SJCRH30 (cell line): ENCODE measurements around the gene RAPGEF4. TPM values are rescaled to one million over a fixed set of nuclear protein-coding genes. Genes with fewer than 3 reads are reported as not detected.

Source experiments
- DNase-seq, 2 experiments: peaks; one replicate each; pipeline ENCODE4 v3.0.0-alpha.2; 2015 to 2020
- H3K27ac ChIP-seq: fragments of 250-450 bp; sonication (Bioruptor Pico); 2 replicates; pipeline ENCODE4 v1.5.1; 2020; ENCODE audit warnings: mild to moderate bottlenecking, moderate library complexity
- H3K27me3 ChIP-seq: fragments of 250-450 bp; sonication (Bioruptor Pico); 2 replicates; pipeline ENCODE4 v1.5.1; 2020; ENCODE audit warnings: mild to moderate bottlenecking, moderate library complexity
- H3K36me3 ChIP-seq: fragments of 250-450 bp; sonication (Bioruptor Pico); 2 replicates; pipeline ENCODE4 v1.5.1; 2020; ENCODE audit warnings: mild to moderate bottlenecking, moderate library complexity
- H3K4me1 ChIP-seq: fragments of 250-450 bp; sonication (Bioruptor Pico); 2 replicates; pipeline ENCODE4 v1.5.1; 2020; ENCODE audit warnings: mild to moderate bottlenecking, moderate library complexity
- H3K4me3 ChIP-seq: fragments of 250-450 bp; sonication (Bioruptor Pico); 2 replicates; pipeline ENCODE4 v1.5.1; 2020; ENCODE audit warnings: mild to moderate bottlenecking, moderate library complexity
- H3K9me3 ChIP-seq: fragments of 250-450 bp; sonication (Bioruptor Pico); replicated peaks from 2 replicates; pipeline ENCODE4 v1.5.1; 2020; ENCODE audit warnings: mild to moderate bottlenecking, moderate library complexity
- total RNA-seq: library from RNA; depleted of rRNA; stranded (reverse); fragments of >200 nt; shearing (Covaris generic); gene quantifications from 2 replicates; pipeline ENCODE4 v1.2.3, GENCODE V29; 2014

The RAPGEF4 gene
- total RNA-seq, 1 experiment from 2014 or later: 6.1 TPM

DNA sequence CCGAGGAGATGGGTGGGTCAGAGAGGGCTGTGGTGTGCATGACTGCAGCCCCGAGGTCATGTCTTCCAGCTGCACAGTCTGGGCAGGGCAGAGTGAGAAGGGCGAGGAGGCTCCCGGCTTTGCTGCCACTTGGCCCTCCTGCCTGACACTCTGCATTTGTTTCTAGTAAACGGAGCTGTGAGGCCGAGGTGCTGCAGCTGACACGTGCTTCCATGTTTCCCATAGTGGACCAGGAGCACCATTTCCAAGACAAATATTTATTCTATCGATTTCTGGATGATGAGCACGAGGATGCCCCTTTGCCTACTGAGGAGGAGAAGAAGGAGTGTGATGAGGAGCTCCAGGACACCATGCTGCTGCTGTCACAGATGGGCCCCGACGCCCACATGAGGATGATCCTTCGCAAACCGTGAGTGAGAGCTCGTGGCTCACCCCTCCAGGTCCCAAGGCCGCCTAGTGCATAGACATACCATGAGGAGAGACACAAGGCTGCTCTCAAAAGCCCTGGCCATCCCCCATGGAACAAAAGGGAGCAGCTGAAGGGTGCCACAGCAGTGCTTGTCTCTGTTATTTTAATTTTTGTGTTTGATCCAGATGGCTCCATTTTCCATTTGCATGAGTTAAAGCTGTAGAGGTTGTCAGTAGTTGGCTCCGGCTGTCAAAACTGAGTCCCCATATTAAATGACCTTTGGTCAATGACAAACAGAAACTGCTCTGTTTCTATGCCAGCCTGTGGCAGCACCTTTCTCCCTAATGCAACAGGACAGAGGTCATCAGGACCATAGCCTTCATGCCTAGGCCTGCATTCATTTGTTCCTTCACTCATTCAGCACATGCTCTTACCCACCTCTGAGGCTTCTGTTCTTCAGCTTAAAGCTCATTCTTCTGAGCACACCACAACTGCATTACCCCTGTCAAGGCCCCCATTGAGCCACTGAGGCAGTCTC lies 231.7 kb downstream of the RAPGEF4 start:
- Histone ChIP-seq H3K4me1 (peaks cover 4% of the 10 kb centered on the region), H3K27ac (no peak overlapping the region), H3K27me3 (no peaks in the 10 kb centered on the region), H3K9me3 (no peaks in the 10 kb centered on the region), H3K4me3 (no peak overlapping the region), H3K36me3 (no peaks in the 10 kb centered on the region)
- no peak for DNase-seq

DNA sequence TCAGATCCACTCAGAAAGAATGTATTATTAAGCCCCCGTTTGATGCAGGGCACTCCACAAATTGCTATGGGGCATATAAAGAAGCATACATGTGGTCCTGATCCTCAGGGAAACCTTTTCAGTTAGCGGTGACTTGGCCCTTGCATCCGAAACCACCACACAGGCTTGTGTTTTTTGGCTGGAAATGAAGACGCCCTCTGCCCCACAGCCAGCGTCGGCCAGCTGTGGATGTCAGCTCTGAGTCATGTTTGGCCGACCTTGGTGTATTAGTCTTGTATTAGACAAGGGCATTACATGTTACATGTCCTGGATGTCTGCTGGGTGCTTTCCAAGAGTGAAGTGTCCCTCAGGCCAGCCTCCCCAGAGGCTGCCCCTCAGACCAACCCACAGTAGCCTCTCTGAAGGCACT lies 232.4 kb downstream of the RAPGEF4 start:
- no peaks in the 10 kb centered on the region for H3K36me3 ChIP-seq
- no peak overlapping the region for H3K27ac ChIP-seq
- peak; percentile 22 to 32 for DNase-seq
- no peaks in the 10 kb centered on the region for H3K9me3 ChIP-seq
- H3K4me3 ChIP-seq: no peak overlapping the region
- no peaks in the 10 kb centered on the region for H3K27me3 ChIP-seq
- peaks cover 4% of the 10 kb centered on the region for H3K4me1 ChIP-seq

DNA sequence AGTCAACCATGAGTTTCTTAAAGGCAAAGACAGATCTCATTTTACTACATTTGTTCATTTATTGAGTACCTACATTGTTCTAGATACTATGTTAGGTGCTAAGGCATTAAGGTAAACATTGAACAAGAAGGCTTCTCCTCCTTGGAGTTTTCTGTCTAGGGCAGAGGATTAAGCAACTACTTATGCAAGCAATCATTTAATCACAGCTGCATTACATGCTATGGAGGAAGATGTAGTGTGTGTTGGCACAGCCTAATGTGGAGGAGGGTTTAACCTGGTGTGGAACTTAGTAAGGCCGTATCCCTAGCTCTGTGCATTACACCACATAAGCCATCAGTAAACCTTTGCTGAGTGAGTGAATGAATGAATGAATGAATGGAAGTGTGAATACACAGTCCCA lies 233.5 kb downstream of the RAPGEF4 start:
- Histone ChIP-seq H3K4me3 (no peak overlapping the region), H3K36me3 (no peaks in the 10 kb centered on the region), H3K27me3 (no peaks in the 10 kb centered on the region), H3K9me3 (no peaks in the 10 kb centered on the region), H3K27ac (no peak overlapping the region), H3K4me1 (peaks cover 4% of the 10 kb centered on the region)
- DNase-seq: no peak

DNA sequence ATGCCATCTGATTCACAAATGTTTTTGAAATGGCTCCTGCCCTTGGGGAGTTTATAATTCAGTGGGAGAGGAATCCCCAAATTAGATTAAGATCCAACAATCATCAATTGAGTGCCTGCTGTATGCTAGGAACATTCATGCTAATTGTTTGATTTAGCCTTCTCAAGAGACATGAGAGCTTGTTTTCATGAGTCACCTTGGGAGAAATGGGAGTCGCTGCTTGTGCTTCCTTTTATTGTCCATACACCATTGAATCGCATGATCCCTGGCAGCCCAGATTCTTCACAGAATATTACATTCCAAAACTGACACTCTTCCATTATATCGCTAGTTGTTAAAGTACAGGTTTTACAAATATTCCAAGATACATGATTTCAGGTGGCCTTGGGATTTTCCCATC lies 234.0 kb downstream of the RAPGEF4 start:
- no peak overlapping the region for H3K27ac ChIP-seq
- H3K36me3 ChIP-seq: no peaks in the 10 kb centered on the region
- no peaks in the 10 kb centered on the region for H3K27me3 ChIP-seq
- DNase-seq: no peak
- H3K4me1 ChIP-seq: peaks cover 4% of the 10 kb centered on the region
- no peaks in the 10 kb centered on the region for H3K9me3 ChIP-seq
- H3K4me3 ChIP-seq: no peak overlapping the region

DNA sequence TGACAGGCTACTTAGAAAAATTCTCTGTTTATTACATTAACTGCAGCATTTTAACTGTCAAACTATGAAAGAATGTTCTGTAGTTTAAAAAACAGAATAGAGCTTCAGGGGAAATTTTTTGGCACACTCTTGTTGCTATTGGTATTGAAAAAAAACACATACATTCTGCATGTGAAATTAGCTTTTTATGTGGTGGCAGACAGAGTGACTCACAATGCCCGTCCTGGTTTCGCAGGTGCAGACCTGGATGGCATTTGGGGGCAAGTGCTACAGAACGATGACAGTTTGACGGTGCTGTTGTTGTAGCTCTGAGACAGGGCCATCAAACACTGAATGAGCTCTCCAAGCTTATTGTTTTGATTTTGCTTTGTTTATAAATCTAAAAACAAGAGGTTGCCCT lies 235.0 kb downstream of the RAPGEF4 start:
- Histone ChIP-seq H3K4me1 (peaks cover 4% of the 10 kb centered on the region), H3K4me3 (no peak overlapping the region), H3K27ac (no peak overlapping the region), H3K27me3 (no peaks in the 10 kb centered on the region), H3K9me3 (no peaks in the 10 kb centered on the region), H3K36me3 (no peaks in the 10 kb centered on the region)
- no peak for DNase-seq

DNA sequence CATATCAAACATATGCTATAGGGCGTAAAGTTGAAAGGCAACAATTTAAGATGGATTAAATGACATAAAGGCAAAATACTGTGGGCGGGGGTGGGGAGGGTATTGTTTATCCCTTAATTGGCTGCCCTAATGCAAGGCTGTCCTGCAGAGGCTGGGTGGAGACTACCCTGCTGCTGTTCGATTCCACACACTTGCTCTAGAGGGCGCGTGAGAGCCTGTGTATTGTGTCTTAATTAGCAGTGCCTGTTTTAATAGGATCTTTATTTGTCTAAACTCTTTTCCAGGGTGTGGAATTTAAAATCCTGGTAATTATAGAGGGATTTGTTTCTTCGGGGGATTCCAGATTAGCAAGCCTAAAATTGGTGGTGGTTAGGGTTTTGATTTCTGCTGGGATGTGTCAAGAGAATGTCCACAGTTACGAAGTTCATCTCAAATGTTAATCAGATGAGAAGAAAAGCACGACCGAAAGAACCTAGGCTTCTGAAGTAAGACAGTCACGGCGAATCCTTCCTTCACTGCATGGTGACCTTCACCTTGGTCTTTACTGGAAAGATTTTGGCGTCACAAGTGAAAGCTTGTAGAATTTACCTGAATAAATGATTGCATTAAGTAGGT lies 236.5 kb downstream of the RAPGEF4 start:
- H3K27ac ChIP-seq: no peak overlapping the region
- H3K9me3 ChIP-seq: no peaks in the 10 kb centered on the region
- H3K36me3 ChIP-seq: no peaks in the 10 kb centered on the region
- H3K4me3 ChIP-seq: no peak overlapping the region
- DNase-seq: peak; percentile 44 to 72
- H3K4me1 ChIP-seq: peaks cover 4% of the 10 kb centered on the region
- no peaks in the 10 kb centered on the region for H3K27me3 ChIP-seq

DNA sequence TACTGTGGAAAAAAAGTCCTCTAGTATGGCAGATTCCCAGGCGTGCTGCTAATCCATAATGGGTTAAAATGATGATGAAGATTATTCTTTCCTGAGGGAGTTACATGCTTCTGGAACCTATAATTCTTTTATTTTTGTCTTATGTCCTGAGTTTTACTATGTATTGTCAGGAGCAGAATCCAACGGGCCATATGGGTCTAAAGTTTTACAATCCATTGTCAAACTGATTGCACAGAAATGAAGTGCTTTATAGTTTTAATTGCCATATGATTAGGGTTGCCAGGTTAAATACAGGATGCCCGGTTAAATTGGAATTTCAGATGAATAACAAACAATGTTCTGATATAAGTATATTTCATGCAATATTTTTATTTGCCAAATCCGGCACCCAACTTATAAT lies 239.1 kb downstream of the RAPGEF4 start:
- H3K27me3 ChIP-seq: no peaks in the 10 kb centered on the region
- H3K36me3 ChIP-seq: no peaks in the 10 kb centered on the region
- no peaks in the 10 kb centered on the region for H3K4me1 ChIP-seq
- H3K9me3 ChIP-seq: no peaks in the 10 kb centered on the region
- no peak overlapping the region for H3K27ac ChIP-seq
- DNase-seq: no peak
- H3K4me3 ChIP-seq: no peak overlapping the region

DNA sequence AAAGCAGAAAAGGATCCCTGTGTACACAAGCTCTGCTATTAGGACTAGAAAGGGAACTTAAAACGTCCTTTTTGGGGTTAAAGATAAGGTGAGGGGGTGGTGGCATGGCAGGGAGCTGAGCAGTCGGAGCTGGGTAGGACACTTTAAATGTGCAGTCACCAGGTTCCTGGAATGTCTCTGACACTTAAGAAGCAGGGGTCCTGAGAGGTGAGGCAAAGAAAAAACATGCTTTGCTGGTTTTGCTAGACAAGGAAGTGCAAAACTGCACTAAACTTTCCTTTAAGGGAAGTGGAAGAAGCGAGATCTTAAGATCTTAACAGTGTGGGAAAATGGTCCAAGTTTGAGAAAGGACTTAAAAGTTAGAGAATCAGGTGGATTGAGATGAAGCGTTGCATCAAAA lies 240.5 kb downstream of the RAPGEF4 start:
- H3K27ac ChIP-seq: no peak overlapping the region
- no peaks in the 10 kb centered on the region for H3K36me3 ChIP-seq
- H3K4me1 ChIP-seq: no peaks in the 10 kb centered on the region
- no peaks in the 10 kb centered on the region for H3K9me3 ChIP-seq
- H3K27me3 ChIP-seq: no peaks in the 10 kb centered on the region
- no peak for DNase-seq
- no peak overlapping the region for H3K4me3 ChIP-seq

DNA sequence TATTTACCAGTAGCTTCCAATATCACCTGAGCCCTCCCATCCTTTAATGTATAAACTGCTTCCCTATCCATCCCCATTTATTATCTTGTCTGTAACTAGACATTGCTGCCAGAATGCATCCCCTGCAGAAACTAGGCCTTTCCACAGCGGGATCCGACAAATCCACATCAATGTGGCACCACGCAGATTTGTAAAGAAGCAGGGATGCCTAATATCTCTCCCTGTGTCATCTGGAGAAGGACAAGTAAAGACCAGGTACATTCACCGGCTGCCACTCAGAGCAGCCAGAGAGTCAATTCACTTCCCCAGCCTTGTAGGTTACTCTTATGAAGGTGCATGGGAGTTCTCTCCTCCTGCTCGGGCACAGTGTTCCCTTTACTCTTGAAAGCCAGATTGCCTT lies 241.2 kb downstream of the RAPGEF4 start:
- H3K4me1 ChIP-seq: no peaks in the 10 kb centered on the region
- H3K36me3 ChIP-seq: no peaks in the 10 kb centered on the region
- no peak overlapping the region for H3K4me3 ChIP-seq
- no peak for DNase-seq
- H3K9me3 ChIP-seq: no peaks in the 10 kb centered on the region
- no peaks in the 10 kb centered on the region for H3K27me3 ChIP-seq
- no peak overlapping the region for H3K27ac ChIP-seq

DNA sequence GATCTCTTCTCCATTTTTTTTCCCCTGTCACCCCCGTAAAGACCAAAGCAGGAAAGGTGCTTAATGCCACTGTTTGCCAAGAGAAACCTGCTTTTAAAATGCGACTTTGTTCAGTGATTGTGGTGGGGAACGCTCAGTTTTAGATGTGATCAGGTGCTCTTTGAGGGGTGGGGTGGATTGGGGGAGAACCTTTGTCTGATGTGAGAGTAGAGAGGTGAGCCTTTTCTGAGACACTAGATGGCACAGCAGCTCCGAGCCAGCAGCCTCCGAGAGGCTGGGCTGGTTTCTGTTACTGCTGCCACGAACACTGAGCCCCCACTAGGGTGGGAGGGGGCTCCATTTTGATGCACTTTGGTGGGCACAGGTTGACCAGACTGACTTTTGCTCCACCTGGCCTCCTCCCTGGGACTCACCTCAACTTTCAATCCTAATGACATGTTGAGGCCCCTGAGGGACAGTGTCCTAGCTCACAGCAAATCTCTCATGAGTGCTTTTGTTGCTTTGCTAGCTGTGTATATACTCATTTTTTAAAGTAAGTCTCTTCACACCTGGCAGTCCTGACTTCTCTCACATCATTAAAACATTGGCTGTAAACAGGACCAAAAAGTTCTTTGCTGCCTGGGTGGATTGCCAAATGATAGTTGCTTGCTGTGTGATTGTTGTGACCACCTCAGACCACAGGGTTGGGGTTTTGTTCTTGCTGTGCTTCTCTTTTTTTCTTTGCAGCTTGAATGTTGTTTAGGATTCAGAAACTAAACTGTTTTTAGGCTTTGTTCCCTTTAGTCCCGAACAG lies 241.8 kb downstream of the RAPGEF4 start:
- Histone ChIP-seq H3K4me1 (no peaks in the 10 kb centered on the region), H3K36me3 (no peaks in the 10 kb centered on the region), H3K27ac (no peak overlapping the region), H3K4me3 (no peak overlapping the region), H3K27me3 (no peaks in the 10 kb centered on the region), H3K9me3 (no peaks in the 10 kb centered on the region)
- DNase-seq: no peak

DNA sequence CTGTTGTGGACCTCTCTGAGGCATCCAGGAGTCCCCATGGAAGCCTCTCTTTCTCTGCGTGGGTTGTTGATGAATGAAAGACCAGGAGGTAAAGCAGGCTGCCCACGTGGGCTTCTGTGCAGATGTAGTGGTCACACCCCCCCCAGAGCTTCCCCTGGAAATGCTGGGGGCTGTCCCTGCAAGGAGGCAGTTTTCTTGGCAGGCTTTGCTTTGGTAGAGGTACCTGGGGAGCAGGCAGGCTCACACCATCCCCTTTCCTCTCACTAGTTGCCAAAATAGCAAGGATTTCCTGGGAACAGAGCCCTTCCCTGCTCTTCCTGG lies 242.4 kb downstream of the RAPGEF4 start:
- Histone ChIP-seq H3K9me3 (no peaks in the 10 kb centered on the region), H3K36me3 (no peaks in the 10 kb centered on the region), H3K4me3 (no peak overlapping the region), H3K4me1 (no peaks in the 10 kb centered on the region), H3K27me3 (no peaks in the 10 kb centered on the region), H3K27ac (no peak overlapping the region)
- no peak for DNase-seq

DNA sequence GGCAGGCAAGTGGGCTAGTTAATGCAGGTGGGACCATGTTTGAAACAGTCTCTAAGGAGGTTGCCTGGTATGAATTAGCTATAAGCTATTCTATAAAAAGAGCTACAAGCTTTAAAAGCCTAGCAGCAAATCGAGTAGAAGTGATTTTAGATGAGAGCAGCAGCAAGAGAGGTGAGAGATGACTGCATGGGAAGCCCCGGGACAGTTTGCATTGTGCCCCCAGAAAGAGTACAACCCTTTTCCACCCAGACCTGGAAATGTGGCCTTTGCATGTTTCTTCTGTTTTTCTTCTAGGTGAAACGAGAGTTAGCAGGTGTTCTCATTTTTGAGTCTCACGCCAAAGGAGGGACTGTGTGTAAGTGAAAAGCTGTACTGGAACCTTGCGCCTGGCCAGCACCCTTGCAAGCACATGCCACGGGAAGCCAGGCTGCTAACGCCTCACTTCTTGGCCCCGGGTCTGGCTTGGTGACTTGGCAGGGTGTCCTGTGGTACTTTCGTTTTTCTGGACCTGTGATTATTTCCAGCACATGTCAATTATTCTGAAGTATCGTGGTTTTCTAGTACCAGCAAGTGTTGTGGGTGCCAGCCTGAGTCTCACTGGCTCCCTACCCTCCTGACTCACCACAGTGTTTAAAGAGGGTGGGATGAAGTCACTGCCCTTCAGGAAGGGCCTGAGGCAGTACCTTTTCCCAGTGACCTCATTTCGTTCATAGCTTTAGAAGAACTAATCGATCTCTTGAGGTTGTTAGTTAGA lies 249.7 kb downstream of the RAPGEF4 start:
- peak; percentile 15 to 46 for DNase-seq

DNA sequence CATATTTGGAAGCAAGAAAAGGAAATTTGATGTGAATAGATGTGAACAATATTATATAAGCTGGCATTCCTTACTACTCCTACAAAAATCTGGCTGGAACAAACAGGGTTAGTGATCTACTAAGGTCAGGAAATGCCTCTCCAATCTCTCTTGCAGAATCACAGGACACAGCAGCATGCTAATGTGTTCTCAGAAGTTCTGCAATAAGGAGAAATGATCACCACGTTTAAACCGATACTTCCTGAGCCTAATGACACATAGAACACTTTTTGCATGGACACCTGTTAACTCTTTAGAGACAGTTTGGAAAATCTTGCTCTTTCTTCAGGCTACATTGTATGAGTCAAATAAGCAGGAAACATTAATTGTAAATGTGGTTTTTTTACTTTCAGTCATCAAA lies 250.4 kb downstream of the RAPGEF4 start:
- DNase-seq: peak in 1 of 2 experiments; percentile 23
- no peaks in the 10 kb centered on the region for H3K36me3 ChIP-seq
- H3K4me3 ChIP-seq: no peak overlapping the region
- no peaks in the 10 kb centered on the region for H3K27me3 ChIP-seq
- H3K4me1 ChIP-seq: peaks cover 6% of the 10 kb centered on the region; the same call in 1 of the 2 replicates
- no peaks in the 10 kb centered on the region for H3K9me3 ChIP-seq
- H3K27ac ChIP-seq: no peak overlapping the region

More for the DNA sequence above, 249.7 kb downstream of the RAPGEF4 start:
- H3K27ac ChIP-seq: no peak overlapping the region
- H3K4me1 ChIP-seq: peaks cover 6% of the 10 kb centered on the region; the same call in 1 of the 2 replicates
- H3K36me3 ChIP-seq: no peaks in the 10 kb centered on the region
- no peaks in the 10 kb centered on the region for H3K27me3 ChIP-seq
- no peak overlapping the region for H3K4me3 ChIP-seq
- H3K9me3 ChIP-seq: no peaks in the 10 kb centered on the region

DNA sequence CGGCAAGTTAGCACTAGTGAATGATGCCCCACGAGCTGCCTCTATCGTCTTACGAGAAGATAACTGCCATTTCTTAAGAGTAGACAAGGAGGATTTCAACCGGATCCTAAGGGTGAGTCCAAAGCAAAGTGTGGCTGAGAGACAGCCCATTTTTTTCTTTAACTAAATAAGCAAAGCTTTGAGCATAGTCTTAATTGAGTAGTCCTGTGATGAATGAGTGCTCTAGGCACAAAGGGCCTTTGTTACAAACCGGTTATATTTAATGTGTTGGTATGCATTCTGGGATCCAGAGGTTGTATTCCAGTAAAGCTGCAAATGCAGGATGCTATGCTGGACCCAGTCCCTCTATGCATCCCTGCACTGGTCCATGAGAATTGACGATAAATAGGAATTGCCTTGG lies 253.1 kb downstream of the RAPGEF4 start:
- Histone ChIP-seq H3K9me3 (no peaks in the 10 kb centered on the region), H3K27me3 (no peaks in the 10 kb centered on the region), H3K4me1 (peaks cover 6% of the 10 kb centered on the region; the same call in 1 of the 2 replicates), H3K36me3 (no peaks in the 10 kb centered on the region), H3K27ac (no peak overlapping the region), H3K4me3 (no peak overlapping the region)
- DNase-seq: no peak
